NCI-H2029 treated with DMSO at 0.1 percent for 48 hours (cell line): ENCODE data around the gene RHBDD2.

Source experiments
- DNase-seq: peaks from one replicate; lab custom pipeline; 2025; lab: John Stamatoyannopoulos, UW

RHBDD2 gene

DNA sequence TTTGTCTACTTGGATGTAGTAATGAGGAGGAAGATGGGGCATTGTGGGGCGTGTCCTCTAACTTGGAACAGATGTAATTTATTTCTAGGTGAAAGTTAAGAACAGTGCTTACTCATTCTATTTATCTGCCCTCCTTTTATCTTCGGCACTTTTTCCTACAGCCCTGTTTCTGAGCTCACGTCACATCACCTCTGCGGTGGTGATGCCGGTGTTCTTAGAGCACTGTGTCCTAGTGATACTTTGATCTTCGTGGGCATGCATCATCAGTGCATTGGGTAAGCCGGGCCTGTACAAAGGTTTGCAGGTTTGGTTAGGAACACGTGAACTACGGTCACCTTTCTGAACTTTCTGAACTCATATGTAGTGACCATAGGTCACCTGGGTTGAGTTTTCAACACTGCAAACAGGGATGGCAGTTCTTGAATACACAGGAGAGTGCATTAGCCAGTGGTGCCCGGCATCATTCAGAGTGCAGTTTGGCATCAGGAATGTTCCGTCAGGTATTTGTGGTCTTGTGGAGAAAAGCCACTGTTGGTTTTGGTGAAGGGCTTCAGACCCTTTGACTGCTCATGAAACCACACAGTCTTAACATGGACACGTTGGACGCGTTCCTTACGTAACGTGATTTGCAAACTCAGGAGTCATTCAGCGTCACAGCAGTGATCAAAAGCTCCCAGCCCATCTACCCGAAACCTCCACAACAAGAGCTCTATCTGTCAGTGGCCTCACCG is 41.8 kb downstream of the RHBDD2 start:
- DNase-seq: no peak

DNA sequence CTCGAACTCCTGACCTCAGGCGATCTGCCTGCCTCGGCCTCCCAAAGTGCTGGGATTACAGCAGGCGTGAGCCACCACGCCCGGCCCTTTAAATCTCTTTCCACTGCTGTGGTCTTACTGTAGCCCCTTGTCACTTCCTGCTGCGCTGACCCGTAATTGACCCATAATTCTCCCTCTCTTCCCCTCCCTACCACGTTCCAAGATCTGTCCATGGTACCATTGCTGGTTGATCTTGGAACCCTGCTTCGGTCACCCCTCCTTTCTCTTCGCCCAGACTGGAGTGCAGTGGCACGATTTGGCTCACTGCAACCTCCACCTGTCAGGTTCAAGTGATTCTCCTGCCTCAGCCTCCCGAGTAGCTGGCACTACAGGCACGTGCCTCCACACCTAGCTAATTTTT is 42.6 kb downstream of the RHBDD2 start:
- DNase-seq: no peak

DNA sequence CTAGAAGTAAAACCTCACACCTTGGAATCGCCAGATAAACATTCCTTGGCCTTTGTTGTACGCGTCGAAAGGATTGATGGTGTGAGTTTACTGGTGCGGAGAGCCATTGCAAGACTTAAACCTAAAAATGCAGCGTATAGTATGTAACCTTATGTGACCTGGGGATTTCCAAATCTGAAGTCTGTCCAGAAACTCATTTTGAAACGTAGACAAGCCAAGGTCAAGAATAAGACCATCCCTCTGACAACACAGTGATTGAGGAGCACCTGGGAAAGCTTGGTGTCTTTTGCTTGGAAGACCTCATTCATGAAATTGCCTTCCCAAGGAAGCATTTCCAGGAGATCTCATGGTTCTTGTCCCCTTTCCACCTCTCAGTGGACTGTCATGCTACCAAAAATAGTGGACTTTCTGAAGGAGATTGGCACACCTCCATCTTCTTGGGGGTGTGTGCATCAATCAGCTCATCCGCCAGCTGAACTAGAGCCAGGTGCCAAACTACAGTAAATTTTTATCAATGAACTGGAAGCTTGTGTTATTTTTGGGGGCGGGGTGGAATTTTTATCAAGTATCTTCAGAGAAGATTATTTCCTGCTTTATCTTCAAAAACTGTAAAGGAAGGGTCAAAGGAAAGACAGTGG is 44.3 kb downstream of the RHBDD2 start:
- no peak for DNase-seq

DNA sequence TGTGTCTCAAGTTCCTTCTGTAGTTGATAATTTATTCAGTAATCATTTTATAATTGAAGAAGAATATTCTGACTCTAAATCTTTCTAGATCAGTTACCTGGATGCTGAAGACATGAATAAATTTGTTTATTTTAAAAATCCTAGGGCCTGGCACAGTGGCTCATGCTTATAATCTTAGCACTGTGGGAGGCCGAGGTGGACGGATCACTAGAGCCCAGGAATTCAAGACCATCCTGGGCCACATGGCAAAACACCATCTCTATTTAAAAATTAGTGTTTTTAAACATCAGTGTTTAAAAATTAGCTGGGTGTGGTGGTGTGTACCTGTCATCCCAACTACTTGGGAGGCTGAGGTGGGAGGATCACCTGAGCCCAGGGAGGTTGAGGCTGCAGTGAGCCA is 45.4 kb downstream of the RHBDD2 start:
- no peak for DNase-seq

DNA sequence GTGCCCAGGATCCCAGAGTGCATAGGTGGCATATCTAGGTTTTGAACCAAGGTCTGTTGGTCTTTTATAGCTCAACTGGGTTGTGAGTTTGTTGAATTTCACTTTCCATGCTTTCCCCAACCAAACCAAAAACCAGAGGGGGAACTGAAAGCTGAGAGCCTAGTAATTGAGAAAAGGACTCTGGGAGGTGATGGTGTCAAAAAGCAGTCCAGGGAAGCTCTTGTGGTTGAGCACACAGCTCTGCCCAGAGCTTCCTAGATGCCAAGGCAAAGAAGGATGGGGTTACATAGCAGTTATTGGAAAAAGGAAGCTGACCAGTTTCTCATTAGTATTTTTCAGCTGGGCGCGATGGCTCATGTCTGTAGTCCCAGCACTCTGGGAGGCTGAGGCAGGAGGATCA is 46.1 kb downstream of the RHBDD2 start:
- no peak for DNase-seq

DNA sequence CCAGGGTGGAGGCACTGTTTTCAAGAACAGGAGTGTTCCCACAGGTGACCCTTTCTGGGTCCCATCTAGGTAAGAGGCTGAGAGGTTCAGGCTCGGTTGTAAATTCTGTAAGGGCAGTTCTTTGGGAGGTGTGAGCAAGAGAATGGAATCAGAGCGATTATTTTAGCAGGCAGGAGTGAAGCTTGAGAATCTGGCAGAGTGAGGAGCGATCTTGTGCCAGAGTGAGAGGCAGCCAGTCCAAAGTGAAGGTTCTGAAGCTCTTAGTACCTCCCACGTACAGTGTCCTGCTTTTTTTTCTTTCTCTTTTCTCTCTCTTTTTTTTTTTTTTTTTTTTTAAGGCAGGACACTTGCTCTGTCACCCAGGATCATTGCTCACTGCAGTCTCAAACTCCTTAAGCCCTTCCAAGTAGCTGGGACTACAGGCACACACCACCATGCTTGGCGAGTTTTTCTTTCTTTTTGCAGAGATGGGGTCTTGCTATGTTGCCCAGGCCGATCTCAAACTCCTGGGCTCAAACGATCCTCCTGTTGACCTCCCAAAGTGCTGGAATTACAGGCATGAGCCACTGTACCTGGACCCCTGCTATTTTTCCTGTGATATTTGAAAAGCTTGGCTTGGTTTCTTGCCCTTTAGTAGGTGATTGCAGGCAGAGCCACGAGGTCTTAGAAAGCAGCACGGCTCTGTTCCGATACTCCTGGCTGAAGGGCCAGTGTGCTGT is 47.0 kb downstream of the RHBDD2 start:
- DNase-seq: no peak

DNA sequence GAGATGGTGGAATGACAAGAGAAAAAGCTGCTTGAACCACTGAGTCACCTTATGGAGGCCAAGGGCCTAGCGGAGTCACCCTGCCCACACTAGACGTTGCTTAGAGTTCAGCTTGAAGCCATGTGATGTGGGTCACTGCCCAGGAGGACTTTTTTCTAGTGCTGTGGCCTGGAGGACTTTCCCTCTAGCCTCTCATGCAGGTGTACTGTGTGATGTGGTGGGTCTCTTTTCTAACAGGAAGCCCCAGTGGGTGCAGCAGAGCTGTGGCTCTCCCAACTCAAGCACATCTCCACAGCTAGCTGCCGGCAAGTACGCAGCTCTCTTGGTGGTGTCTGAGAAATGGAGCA is 49.7 kb downstream of the RHBDD2 start:
- DNase-seq: no peak

DNA sequence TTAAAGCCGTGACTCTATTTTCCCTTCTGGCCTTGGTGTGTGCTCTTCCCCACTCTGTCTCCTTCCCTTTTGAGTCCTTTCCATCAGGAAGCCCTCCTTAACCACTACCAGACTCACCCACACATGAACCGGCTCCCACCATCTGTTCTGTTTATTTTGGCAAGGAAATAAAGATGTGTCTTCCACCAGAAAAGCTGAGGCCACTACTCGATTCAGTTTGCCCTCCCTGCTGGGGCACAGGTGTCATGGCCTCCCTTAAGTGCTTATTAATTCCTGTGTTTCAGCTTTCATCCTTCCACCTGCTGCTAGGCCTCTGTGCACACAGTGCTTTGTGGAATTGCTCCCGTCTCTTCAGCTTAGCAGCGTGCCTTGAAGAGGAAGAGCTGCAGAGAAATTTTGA is 52.8 kb downstream of the RHBDD2 start:
- peak; percentile 67 for DNase-seq

DNA sequence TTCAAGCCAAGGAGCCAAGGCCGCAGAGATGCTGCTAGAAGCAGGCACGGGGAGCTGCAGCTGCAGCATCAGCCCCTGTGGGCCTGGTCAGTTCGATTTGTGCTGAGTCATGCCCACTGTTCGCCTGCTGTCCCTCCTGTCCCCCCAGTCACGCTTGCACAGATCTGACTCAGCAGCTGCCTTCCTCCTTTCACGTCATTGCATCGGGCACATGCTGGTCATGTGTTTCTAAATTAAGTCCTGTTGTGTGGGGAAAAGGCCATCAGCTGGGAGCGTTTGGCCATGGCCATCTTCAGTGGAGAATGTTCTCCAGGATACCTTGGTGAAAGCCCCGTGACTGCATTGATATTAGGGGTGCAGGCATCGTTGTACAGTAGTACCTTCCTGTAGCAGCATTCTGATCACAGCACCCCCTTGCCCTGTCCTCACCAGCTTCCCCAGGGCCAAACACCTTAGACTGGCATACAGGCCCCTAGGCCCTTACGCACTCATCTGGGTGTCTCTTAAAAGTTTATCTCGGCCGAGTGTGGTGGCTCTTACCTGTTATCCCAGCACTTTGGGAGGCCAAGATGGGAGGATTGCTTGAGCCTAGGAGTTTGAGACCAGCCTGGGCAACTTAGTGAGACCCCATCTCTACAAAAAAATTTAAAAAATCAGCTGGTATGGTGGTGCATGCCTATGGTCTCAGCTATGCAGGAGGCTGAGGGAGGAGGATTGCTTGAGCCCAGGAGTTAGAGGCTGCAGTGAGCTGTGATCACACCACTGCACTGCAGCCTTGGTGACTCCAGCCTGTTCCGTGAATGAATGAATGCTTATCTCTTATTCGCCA is 59.3 kb downstream of the RHBDD2 start:
- no peak for DNase-seq
